Inflammatory macrophage (primary cell): ENCODE results near the gene DGKI.

Source experiments
- DNase-seq, 2 donors: peaks; one replicate each; pipeline ENCODE4 v3.0.0-alpha.2; 2020 to 2022

Gene DGKI

DNA sequence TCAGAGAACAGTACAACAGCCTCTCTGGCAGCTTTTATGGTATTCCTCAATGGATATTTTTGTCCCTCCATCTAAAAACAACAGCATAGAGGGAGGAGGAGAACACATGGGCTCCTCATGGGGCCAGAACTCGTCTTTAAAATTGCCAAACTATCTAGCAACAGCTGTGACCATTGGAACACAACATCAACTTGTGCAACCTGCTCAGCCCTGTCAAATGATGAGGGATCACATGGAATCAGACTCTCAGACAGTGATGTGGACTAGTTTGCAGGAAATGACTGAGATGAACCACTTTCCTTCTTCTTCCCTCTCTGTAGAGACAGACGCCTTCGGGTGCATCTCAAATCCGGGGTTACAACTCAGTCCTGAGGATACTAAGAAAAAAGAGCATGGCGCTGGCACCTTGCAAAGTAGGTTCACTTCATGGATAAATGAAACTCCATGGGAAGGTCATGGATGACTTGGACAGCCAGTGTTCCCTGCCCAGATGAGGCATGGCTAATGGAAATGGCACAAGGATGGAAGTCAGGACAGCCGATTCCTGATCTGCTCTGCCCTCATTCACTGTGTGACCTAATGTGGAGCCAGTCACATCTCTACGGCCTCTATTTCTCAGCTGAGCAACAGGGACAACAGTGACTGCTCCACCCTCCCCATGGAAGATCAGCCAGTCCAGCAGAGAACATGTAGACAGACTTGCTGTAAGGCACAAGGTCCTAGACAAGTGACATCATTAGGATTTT lies 24.6 kb upstream of the DGKI start:
- peak in 1 of 2 donors; percentile 46 for DNase-seq

GRCh38 chr7:137870684-137871083 lies 23.9 kb upstream of the DGKI start:
- no peak for DNase-seq

GRCh38 chr7:137870078-137870477 lies 23.3 kb upstream of the DGKI start:
- no peak for DNase-seq

- DNase-seq: no peak
Measured at GRCh38 chr7:137869260-137869659, 22.5 kb upstream of the DGKI start.

DNA sequence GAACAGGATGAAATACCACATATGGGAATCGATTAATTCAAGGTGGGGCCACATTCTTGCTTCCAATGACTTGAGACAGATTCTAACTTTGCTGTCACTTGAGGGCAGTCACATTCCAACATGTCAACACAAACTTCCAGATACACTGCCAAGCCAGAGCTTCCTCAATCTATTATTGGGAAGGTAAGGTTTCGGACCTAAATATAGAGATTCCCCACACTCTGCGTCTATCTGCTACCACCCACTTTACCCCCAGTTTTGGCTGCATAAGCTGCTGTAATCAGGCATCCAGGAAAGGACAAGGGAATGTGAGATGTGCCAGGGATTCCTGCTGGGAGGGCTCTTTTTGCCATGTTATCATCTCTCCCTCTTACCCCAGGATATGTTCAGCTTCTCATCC lies 20.5 kb upstream of the DGKI start:
- DNase-seq: no peak

- DNase-seq: no peak
Measured at GRCh38 chr7:137865764-137866163, 19.0 kb upstream of the DGKI start.

- no peak for DNase-seq
Measured at GRCh38 chr7:137862964-137863363, 16.2 kb upstream of the DGKI start.

GRCh38 chr7:137862358-137862757 lies 15.6 kb upstream of the DGKI start:
- no peak for DNase-seq

DNA sequence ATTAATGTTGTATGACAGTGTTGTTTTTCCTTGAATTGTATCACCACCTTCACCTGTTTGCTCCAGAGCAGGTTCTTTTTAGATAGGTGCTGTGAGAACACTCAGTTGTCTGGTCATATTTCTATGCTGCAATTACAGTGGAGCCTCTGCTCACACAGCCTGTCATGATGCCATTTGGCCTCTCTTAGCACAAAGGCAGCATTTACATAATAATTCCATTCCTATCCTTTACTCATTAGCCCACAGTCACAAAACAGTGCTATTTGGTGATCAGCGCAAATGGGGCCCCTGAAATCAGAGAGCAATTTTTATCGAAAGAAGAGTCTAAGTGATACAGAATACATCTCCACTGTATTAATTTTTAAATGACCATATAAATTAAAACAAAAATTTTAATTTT lies 13.8 kb upstream of the DGKI start:
- DNase-seq: no peak

- no peak for DNase-seq
Measured at GRCh38 chr7:137853053-137853452, 6.3 kb upstream of the DGKI start.

- DNase-seq: no peak
Measured at GRCh38 chr7:137852108-137852507, 5.3 kb upstream of the DGKI start.

- DNase-seq: peak; percentile 10 to 20
Measured at GRCh38 chr7:137850972-137851945, 4.5 kb upstream of the DGKI start.

- DNase-seq: no peak
Measured at GRCh38 chr7:137850571-137850970, 3.8 kb upstream of the DGKI start.

GRCh38 chr7:137848095-137848494 lies 1.3 kb upstream of the DGKI start:
- no peak for DNase-seq

- no peak for DNase-seq
Measured at GRCh38 chr7:137847568-137848050, 835 bp upstream of the DGKI start.

- DNase-seq: no peak
Measured at GRCh38 chr7:137846549-137846826, 286 bp downstream of the DGKI start.

- no peak for DNase-seq
Measured at GRCh38 chr7:137844677-137845425, 1.9 kb downstream of the DGKI start.

DNA sequence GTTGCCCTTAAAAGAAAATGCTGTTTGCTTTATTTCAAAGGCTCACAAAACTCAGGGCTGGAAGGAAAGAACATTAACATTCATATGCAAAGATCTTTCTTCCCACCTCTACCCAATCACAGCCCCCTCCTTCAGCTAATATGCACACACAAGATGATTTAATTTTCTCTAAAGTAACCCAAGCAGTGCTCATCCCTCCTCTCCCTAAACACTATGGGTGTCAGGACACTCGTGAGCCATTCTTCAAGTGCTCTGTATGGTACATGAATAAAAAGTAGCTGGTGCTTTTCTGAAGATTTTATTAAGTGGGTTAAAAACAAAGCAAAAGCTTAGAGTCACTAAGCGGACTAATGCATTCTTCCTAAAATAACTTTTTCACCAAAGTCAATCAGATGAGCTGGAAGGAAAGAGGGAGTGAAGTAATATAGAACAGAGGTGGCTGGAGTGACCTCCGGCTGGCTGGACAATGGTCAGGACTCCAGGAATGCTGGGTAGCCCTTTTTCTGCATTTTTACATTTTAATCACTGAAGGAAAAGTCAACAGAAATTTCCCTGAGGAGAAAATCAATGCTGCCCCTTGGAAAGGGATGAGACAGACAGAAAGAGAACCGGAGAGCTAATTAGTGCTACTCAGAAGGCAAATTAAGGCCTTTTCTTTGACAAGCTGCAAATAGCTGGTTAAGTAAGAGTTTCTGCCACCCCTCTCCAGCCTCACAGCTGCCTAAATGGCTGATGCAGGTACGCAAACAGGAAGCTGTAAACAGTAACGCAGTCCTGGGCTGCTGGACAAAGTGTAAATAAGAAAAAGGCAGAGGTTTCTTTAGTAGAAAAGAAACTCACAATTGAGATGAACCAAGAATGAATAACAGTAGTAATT lies 6.6 kb downstream of the DGKI start:
- DNase-seq: no peak

DNA sequence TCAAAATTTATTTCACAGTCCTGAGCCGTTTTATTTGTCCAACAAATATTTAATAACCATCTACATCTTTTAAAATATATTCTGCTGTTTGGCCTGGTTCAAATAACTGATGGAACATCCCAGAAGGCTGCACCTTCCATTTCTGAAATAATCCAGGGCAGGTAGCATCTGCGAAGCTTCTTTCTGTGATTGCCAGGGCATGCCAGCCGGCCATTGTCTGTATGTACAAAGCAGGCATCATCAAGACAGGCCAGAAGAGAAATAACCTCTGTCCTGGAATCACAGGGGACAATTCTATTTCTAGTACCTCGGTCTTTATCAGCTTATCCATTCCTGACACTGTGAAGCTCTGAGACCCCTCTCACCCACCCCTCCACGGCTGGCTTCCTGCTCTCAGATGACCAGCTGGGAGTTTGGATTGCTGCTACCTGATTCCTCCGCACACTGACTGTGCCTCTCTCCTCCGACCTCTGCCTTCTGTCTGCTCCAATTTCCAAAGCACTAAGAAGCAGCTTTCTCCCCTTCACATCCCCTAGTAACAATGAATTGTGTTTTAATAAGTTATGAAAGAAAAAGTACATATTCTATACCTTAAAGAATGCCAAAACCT lies 8.0 kb downstream of the DGKI start:
- no peak for DNase-seq

DNA sequence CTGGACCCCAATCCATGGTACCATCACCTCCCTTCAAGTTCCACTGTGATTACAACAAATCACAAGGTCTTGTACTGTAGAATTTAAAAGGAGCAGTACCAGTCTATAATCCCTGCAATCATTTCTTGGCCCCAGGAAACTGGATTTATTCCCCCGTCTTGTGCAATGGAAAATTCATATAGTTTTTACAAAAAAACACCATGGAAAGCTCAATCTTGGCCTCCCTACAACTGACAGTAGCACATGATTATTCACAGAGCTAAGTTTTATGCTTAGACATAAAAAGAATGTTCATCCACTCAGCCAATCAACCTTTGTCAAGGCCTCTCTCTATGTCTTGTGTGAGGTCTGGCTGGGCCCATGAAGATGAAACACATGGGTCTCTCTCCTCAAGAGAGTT lies 10.2 kb downstream of the DGKI start:
- DNase-seq: no peak

DNA sequence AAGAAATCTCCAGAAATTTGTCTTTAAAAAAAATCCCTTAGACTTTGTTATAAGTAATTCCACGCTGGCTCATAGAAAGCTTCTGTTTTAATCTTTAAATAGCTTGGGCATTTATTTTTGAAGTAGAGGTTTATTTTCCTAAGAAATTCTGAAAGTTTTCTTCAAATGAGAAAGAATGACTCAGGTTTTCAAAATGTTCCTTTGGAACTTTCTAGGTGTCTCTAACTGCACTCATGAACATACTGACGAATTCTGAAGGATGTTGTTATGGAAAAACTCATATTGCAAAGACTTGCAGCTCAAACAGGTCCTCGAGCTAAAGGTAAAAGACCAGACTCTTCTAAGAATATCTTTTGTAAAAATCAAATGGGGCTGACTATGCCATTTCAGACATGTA lies 10.7 kb downstream of the DGKI start:
- no peak for DNase-seq
